BLaER1 (cell line): Measurements from ENCODE around the gene TRPV2.

Source experiments
- H3K27ac ChIP-seq: shearing (Covaris generic); formaldehyde crosslinking; 2 replicates; pipeline ENCODE4 v1.8.1; 2022
- H3K27me3 ChIP-seq: shearing (Covaris generic); formaldehyde crosslinking; 2 replicates; pipeline ENCODE4 v1.8.1; 2022
- H3K36me3 ChIP-seq: shearing (Covaris generic); formaldehyde crosslinking; 2 replicates; pipeline ENCODE4 v1.8.1; 2022
- H3K4me1 ChIP-seq: shearing (Covaris generic); formaldehyde crosslinking; 2 replicates; pipeline ENCODE4 v1.8.1; 2022
- H3K4me2 ChIP-seq: shearing (Covaris generic); formaldehyde crosslinking; 2 replicates; pipeline ENCODE4 v1.8.1; 2022
- H3K4me3 ChIP-seq: shearing (Covaris generic); formaldehyde crosslinking; 2 replicates; pipeline ENCODE4 v1.8.1; 2022
- H3K9ac ChIP-seq: shearing (Covaris generic); formaldehyde crosslinking; 2 replicates; pipeline ENCODE4 v1.8.1; 2022
- H3K9me3 ChIP-seq: shearing (Covaris generic); formaldehyde crosslinking; 2 replicates; pipeline ENCODE4 v1.8.1; 2022
- H4K20me1 ChIP-seq: shearing (Covaris generic); formaldehyde crosslinking; 2 replicates; pipeline ENCODE4 v1.8.1; 2022
- Cebpa-rat ChIP-seq: shearing (Covaris generic); IDR thresholded peaks from 2 replicates; pipeline ENCODE4 v1.8.1; 2022

The TRPV2 gene

GRCh38 chr17:16406742-16407674 lies 8.4 kb upstream of the TRPV2 start:
- Histone ChIP-seq H3K36me3 (no peaks in the 10 kb centered on the region), H3K9me3 (no peaks in the 10 kb centered on the region), H3K9ac (peak overlapping the region; percentile 60; the same call in 1 of the 2 replicates), H3K27me3 (no peaks in the 10 kb centered on the region), H3K4me2 (peak overlapping the region; percentile 95), H3K4me1 (peaks cover 27% of the 10 kb centered on the region), H4K20me1 (no peaks in the 10 kb centered on the region), H3K4me3 (peak overlapping the region; percentile 68), H3K27ac (peak overlapping the region; percentile 43)
- no peak for TF ChIP-seq Cebpa-rat

GRCh38 chr17:16407911-16408588 lies 7.3 kb upstream of the TRPV2 start:
- Histone ChIP-seq H3K4me2 (peak overlapping the region; percentile 75), H3K36me3 (no peaks in the 10 kb centered on the region), H3K27me3 (no peaks in the 10 kb centered on the region), H3K4me1 (peaks cover 27% of the 10 kb centered on the region), H4K20me1 (no peaks in the 10 kb centered on the region), H3K4me3 (0 out of 2 replicates have a peak overlapping the region, but pooled peaks have one; percentile 22), H3K9me3 (no peaks in the 10 kb centered on the region), H3K9ac (0 out of 2 replicates have a peak overlapping the region, but pooled peaks have one; percentile 34), H3K27ac (peak overlapping the region; percentile 49; the same call in 1 of the 2 replicates)
- TF ChIP-seq Cebpa-rat = no peak

- no peaks in the 10 kb centered on the region for H3K9me3 ChIP-seq
- H3K27ac ChIP-seq = peak overlapping the region; percentile 90
- H3K4me2 ChIP-seq = peak overlapping the region; percentile 99
- H3K27me3 ChIP-seq = no peaks in the 10 kb centered on the region
- peaks cover 17% of the 10 kb centered on the region for H4K20me1 ChIP-seq
- TF ChIP-seq Cebpa-rat = no peak
- H3K4me1 ChIP-seq = peaks cover 61% of the 10 kb centered on the region
- H3K36me3 ChIP-seq = peaks cover 13% of the 10 kb centered on the region
- no peak overlapping the region for H3K9ac ChIP-seq
- H3K4me3 ChIP-seq = peak overlapping the region; percentile 73; the same call in 1 of the 2 replicates
Measured at GRCh38 chr17:16417399-16417798, 2.0 kb downstream of the TRPV2 start.

- H3K36me3 ChIP-seq = peaks cover 20% of the 10 kb centered on the region
- peaks cover 17% of the 10 kb centered on the region for H4K20me1 ChIP-seq
- 0 out of 2 replicates have a peak overlapping the region, but pooled peaks have one; percentile 73 for H3K4me3 ChIP-seq
- H3K4me1 ChIP-seq = peaks cover 61% of the 10 kb centered on the region
- H3K9me3 ChIP-seq = no peaks in the 10 kb centered on the region
- no peaks in the 10 kb centered on the region for H3K27me3 ChIP-seq
- H3K9ac ChIP-seq = 0 out of 2 replicates have a peak overlapping the region, but pooled peaks have one; percentile 20
- peak overlapping the region; percentile 90 for H3K27ac ChIP-seq
- TF ChIP-seq Cebpa-rat = no peak
- H3K4me2 ChIP-seq = peak overlapping the region; percentile 99
Measured at GRCh38 chr17:16417896-16418684, 2.7 kb downstream of the TRPV2 start.

- Histone ChIP-seq H3K27ac (peak overlapping the region; percentile 53; the same call in 1 of the 2 replicates), H3K4me1 (peaks cover 61% of the 10 kb centered on the region), H4K20me1 (peaks cover 17% of the 10 kb centered on the region), H3K9ac (0 out of 2 replicates have a peak overlapping the region, but pooled peaks have one; percentile 20), H3K36me3 (peaks cover 26% of the 10 kb centered on the region), H3K4me3 (no peak overlapping the region), H3K4me2 (peak overlapping the region; percentile 99), H3K9me3 (no peaks in the 10 kb centered on the region), H3K27me3 (no peaks in the 10 kb centered on the region)
- TF ChIP-seq Cebpa-rat = no peak
Measured at GRCh38 chr17:16418685-16419068, 3.3 kb downstream of the TRPV2 start.

GRCh38 chr17:16419074-16419928 lies 3.9 kb downstream of the TRPV2 start:
- Histone ChIP-seq H3K4me1 (peaks cover 61% of the 10 kb centered on the region), H3K36me3 (peaks cover 26% of the 10 kb centered on the region), H3K4me3 (peak overlapping the region; percentile 17; the same call in 1 of the 2 replicates), H3K27ac (peak overlapping the region; percentile 64), H3K9me3 (no peaks in the 10 kb centered on the region), H3K4me2 (peak overlapping the region; percentile 99), H3K9ac (no peak overlapping the region), H3K27me3 (no peaks in the 10 kb centered on the region), H4K20me1 (peaks cover 17% of the 10 kb centered on the region)
- TF ChIP-seq Cebpa-rat = no peak

- peaks cover 26% of the 10 kb centered on the region for H3K36me3 ChIP-seq
- H3K27ac ChIP-seq = peak overlapping the region; percentile 64
- TF ChIP-seq Cebpa-rat = no peak
- H3K4me3 ChIP-seq = peak overlapping the region; percentile 17; the same call in 1 of the 2 replicates
- H3K27me3 ChIP-seq = no peaks in the 10 kb centered on the region
- H3K4me2 ChIP-seq = peak overlapping the region; percentile 99
- no peak overlapping the region for H3K9ac ChIP-seq
- peaks cover 17% of the 10 kb centered on the region for H4K20me1 ChIP-seq
- peaks cover 56% of the 10 kb centered on the region for H3K4me1 ChIP-seq
- no peaks in the 10 kb centered on the region for H3K9me3 ChIP-seq
Measured at GRCh38 chr17:16419929-16420271, 4.5 kb downstream of the TRPV2 start.

- Histone ChIP-seq H3K9ac (no peak overlapping the region), H3K4me3 (no peak overlapping the region), H3K36me3 (peaks cover 49% of the 10 kb centered on the region), H3K4me1 (peaks cover 34% of the 10 kb centered on the region), H3K9me3 (no peaks in the 10 kb centered on the region), H3K4me2 (no peak overlapping the region), H3K27ac (no peak overlapping the region), H3K27me3 (no peaks in the 10 kb centered on the region), H4K20me1 (peaks cover 17% of the 10 kb centered on the region)
- no peak for TF ChIP-seq Cebpa-rat
Measured at GRCh38 chr17:16422416-16422815, 7.0 kb downstream of the TRPV2 start.
